ENCODE measurements around the gene FAM89B. TPM values are rescaled to one million over a fixed set of nuclear protein-coding genes. Genes with fewer than 3 reads are reported as not detected.
A peak's percentile ranks its signal among the peaks of the same experiment; 100 is the strongest.

The FAM89B gene
- total RNA-seq, 2 experiments from 2014 or later, result 12.7 to 16.0 TPM

GRCh38 chr11:65586676-65587075 lies 14.3 kb downstream of the FAM89B start:
- intact Hi-C loops (cut with micrococcal nuclease), result no loop called here
- ChIA-PET POLR2A (interaction anchor here (0.8 to 6.7 kb wide), 9 partner anchors 9 to 88 kb away, joined by 3 to 87 read pairs (median 4); partner anchors contain the start of genes EHBP1L1, FAM89B, KCNK7 and MALAT1), CTCF (interaction anchor here (0.8 to 7.6 kb wide), 7 partner anchors 8 to 46 kb away, joined by 3 to 84 read pairs (median 12); partner anchors contain the start of genes EHBP1L1, FAM89B and KCNK7)
- Mint-ChIP-seq H3K27ac (no peak overlapping the region), H3K36me3 (ENCODE audit: low read depth) (peaks cover 33% of the 10 kb centered on the region), H3K9me3 (no peaks in the 10 kb centered on the region), H3K4me1 (ENCODE audit: low read depth) (peaks cover 42% of the 10 kb centered on the region), H3K4me3 (no peak overlapping the region), H3K27me3 (no peaks in the 10 kb centered on the region)
- ATAC-seq (no peak), DNase-seq (no peak)
- TF ChIP-seq, protein P1, sequence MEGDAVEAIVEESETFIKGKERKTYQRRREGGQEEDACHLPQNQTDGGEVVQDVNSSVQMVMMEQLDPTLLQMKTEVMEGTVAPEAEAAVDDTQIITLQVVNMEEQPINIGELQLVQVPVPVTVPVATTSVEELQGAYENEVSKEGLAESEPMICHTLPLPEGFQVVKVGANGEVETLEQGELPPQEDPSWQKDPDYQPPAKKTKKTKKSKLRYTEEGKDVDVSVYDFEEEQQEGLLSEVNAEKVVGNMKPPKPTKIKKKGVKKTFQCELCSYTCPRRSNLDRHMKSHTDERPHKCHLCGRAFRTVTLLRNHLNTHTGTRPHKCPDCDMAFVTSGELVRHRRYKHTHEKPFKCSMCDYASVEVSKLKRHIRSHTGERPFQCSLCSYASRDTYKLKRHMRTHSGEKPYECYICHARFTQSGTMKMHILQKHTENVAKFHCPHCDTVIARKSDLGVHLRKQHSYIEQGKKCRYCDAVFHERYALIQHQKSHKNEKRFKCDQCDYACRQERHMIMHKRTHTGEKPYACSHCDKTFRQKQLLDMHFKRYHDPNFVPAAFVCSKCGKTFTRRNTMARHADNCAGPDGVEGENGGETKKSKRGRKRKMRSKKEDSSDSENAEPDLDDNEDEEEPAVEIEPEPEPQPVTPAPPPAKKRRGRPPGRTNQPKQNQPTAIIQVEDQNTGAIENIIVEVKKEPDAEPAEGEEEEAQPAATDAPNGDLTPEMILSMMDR (IDR thresholded peaks at IDR 0.05), result no peak

DNA sequence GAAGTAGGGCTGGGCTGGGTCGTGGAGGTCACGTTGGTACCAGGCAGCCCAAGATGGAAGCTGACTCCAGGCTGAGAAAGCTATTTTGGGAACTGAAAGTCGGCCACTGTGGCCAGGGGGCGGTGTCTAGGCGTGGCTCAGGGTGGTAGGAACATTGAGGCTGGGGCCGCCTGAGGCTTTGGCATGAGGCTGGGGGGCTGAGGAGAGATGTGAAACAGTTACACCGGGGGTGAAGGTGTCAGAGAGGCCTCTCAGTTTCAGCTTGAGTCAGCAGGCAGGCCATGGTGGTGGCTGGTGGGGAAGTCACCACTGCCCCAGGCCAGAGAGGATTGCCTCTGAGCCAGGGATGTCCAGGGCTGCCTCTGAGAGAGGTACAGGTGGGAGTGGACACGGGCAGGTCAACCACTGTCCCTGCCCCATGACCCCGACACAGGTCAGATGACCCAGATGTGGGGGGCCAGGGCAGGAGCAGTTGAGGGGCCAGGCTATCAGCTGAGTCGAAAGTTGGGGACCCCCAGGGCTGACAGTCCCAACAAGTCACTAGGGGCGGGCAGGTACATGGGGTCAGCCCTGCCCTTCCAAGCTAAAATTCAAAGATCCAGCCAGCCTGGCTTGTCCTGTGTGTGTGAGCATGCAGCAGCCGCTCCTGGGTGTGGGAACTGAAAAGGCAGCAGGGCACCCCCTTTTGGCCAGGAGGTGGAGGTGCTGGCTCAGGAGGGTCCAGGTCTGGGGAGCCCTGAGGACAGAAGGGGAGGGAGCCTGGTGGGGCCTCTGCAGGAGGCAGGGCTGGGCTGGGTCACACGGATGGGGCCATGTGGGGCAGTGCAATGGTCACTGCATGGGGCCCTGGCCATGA lies 16.1 kb downstream of the FAM89B start:
- CTCF ChIA-PET, result interaction anchor here (0.6 to 7.6 kb wide), 25 partner anchors 9 to 191 kb away, joined by 3 to 84 read pairs (median 5); partner anchors contain the start of genes EHBP1L1, FAM89B, PCNX3 and RELA
- TF ChIP-seq, protein P1 (IDR thresholded peaks at IDR 0.05), result peak; percentile 75
- Mint-ChIP-seq H3K4me1 (ENCODE audit: low read depth) (peaks cover 40% of the 10 kb centered on the region), H3K36me3 (ENCODE audit: low read depth) (peaks cover 27% of the 10 kb centered on the region), H3K27ac (peak overlapping the region; percentile 94), H3K27me3 (no peaks in the 10 kb centered on the region), H3K9me3 (no peaks in the 10 kb centered on the region), H3K4me3 (peak overlapping the region; percentile 36)
- DNase-seq (peak; percentile 93), ATAC-seq (peak; percentile 76)
- intact Hi-C loops (cut with micrococcal nuclease), result loop anchor here (2.0 kb wide), 1 partner anchor 14 kb away; no protein-coding TSS in a partner anchor
- POLR2A ChIA-PET, result interaction anchor here (0.7 to 6.7 kb wide), 19 partner anchors 11 to 284 kb away, joined by 3 to 87 read pairs (median 4); partner anchors contain the start of genes EFEMP2, EHBP1L1, FAM89B and MAP3K11

DNA sequence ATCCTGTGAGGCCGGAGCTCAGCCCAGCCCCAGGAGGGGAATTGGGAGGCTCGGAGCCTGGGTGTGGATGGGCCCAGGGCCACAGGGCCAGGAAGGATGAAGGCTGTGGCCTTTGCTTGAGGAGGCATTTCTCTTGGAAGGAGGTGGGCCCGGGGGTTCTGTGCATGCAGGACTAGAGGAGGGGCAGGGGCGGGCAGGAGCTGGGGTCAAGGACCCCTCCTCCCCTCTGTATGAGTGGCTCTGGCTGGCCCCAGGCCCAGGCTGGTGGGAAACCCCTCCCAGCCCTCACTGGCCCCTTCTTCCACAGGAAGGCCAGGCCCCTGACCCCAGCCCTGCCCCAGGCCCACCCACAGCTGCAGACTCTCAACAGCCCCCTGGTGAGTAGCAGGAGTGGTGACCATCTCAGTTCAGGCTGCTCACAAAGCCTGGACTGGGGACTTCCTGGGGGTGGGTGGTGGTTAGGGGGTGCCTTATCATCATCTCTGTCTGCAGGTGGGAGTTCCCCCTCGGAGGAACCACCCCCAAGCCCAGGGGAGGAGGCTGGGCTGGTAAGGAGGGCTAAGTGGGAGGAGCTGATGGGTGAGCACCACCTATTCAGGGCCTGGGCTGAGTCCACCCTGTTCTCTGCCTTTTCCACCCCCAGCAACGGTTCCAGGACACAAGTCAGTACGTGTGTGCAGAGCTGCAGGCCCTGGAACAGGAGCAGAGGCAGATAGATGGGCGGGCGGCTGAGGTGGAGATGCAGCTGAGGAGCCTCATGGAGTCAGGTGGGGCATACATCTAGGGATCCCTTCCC lies 17.3 kb downstream of the FAM89B start:
- peak; percentile 79 for ATAC-seq
- TF ChIP-seq, protein P1 (IDR thresholded peaks at IDR 0.05), result no peak
- peak overlapping the region; percentile 94 for H3K27ac Mint-ChIP-seq
- H3K4me1 Mint-ChIP-seq (ENCODE audit: low read depth), result peaks cover 40% of the 10 kb centered on the region
- H3K4me3 Mint-ChIP-seq, result no peak overlapping the region
- H3K27me3 Mint-ChIP-seq, result no peaks in the 10 kb centered on the region
- peaks cover 22% of the 10 kb centered on the region for H3K36me3 Mint-ChIP-seq (ENCODE audit: low read depth)
- DNase-seq, result peak; percentile 91
- ChIA-PET CTCF (interaction anchor here (0.7 to 7.6 kb wide), 16 partner anchors 13 to 389 kb away, joined by 3 to 84 read pairs (median 6); partner anchors contain the start of genes EHBP1L1, FAM89B, PCNX3 and RELA), POLR2A (interaction anchor here (0.8 to 6.7 kb wide), 5 partner anchors 12 to 165 kb away, joined by 3 to 87 read pairs (median 13); partner anchors contain the start of genes EHBP1L1, FAM89B, MAP3K11 and PCNX3)
- intact Hi-C loops (cut with micrococcal nuclease), result loop anchor here (2.0 kb wide), 1 partner anchor 15 kb away; no protein-coding TSS in a partner anchor
- no peaks in the 10 kb centered on the region for H3K9me3 Mint-ChIP-seq

DNA sequence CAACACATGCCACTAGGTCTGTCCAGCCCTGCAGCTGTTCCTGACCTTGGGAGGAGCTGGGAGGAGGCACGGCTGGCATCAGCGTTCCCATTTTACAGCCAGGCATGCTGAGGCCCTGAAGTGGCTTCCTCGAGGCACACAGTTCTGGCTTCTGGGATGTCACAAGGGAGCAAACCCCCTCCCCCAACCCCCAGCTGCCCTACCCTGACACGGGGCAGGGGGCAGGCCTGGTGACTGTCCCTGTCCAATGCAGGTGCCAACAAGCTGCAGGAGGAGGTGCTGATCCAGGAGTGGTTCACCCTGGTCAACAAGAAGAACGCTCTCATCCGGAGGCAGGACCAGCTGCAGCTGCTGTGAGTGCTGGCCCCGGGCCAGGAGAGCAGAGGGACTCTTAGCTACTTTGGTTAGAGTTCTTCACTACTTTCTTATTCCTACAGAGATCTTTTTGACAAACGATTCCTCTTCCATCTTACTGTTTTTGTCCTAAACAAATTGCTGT lies 18.0 kb downstream of the FAM89B start:
- ATAC-seq (no peak), DNase-seq (no peak)
- ChIA-PET POLR2A (interaction anchor here (2.0 to 6.7 kb wide), 4 partner anchors 13 to 24 kb away, joined by 9 to 87 read pairs (median 32); partner anchors contain the start of genes EHBP1L1, FAM89B, MAP3K11 and PCNX3), CTCF (interaction anchor here (0.7 to 7.6 kb wide), 12 partner anchors 12 to 390 kb away, joined by 3 to 84 read pairs (median 6); partner anchors contain the start of genes EHBP1L1, FAM89B, PCNX3 and RELA)
- Mint-ChIP-seq H3K9me3 (no peaks in the 10 kb centered on the region), H3K4me1 (ENCODE audit: low read depth) (peaks cover 45% of the 10 kb centered on the region), H3K27ac (peak overlapping the region; percentile 74), H3K27me3 (no peaks in the 10 kb centered on the region), H3K4me3 (no peak overlapping the region), H3K36me3 (ENCODE audit: low read depth) (peaks cover 22% of the 10 kb centered on the region)
- intact Hi-C loops (cut with micrococcal nuclease), result no loop called here
- TF ChIP-seq, protein P1 (IDR thresholded peaks at IDR 0.05), result no peak
